ENCODE data around the gene GALNT7.

The GALNT7 gene

DNA sequence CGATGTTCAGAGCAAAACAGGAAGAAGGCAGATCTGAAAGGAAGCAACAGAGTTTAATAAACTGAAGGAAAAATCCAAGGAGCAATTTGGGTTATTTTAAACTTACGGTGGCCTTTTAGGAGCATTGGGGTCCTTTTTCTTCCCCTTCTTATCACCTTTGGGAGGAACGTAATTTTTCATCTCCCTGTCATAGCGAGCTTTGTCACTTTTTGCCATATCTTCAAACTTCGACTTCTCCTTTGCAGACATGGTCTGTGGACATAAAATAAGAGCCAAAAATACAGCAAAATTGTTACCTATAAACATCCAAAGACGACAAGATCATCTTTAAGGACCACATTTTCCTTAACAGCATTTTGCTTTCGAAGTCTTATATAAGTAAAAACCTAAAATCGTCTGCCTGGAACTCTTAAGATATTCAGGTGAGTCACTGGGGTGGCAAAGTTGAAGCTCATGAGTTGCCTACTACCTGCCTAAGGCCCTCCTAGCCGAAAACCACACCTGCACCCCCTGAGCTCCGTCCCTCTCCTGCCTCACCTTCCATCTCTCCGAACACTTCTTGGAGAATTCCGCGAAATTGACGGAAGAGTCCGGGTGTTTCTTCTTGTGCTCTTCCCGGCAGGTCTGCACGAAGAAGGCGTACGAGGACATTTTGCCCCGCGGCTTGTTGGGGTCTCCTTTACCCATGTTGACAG is 164.5 kb downstream of the GALNT7 start:
- TF ChIP-seq SP3 (tag by site-specific recombination; IDR thresholded peaks at IDR 0.05), result peak; percentile 42
- TF ChIP-seq, protein P1, sequence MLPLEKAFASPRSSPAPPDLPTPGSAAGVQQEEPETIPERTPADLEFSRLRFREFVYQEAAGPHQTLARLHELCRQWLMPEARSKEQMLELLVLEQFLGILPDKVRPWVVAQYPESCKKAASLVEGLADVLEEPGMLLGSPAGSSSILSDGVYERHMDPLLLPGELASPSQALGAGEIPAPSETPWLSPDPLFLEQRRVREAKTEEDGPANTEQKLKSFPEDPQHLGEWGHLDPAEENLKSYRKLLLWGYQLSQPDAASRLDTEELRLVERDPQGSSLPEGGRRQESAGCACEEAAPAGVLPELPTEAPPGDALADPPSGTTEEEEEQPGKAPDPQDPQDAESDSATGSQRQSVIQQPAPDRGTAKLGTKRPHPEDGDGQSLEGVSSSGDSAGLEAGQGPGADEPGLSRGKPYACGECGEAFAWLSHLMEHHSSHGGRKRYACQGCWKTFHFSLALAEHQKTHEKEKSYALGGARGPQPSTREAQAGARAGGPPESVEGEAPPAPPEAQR (tag by site-specific recombination; IDR thresholded peaks at IDR 0.05), result no peak
- TF ChIP-seq ZNF266 (tag by site-specific recombination; IDR thresholded peaks at IDR 0.05; ENCODE audit: low read depth), result no peak
- TF ChIP-seq, protein P2, sequence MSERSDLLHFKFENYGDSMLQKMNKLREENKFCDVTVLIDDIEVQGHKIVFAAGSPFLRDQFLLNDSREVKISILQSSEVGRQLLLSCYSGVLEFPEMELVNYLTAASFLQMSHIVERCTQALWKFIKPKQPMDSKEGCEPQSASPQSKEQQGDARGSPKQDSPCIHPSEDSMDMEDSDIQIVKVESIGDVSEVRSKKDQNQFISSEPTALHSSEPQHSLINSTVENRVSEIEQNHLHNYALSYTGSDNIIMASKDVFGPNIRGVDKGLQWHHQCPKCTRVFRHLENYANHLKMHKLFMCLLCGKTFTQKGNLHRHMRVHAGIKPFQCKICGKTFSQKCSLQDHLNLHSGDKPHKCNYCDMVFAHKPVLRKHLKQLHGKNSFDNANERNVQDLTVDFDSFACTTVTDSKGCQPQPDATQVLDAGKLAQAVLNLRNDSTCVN (tag by site-specific recombination; optimal IDR thresholded peaks at IDR 0.05), result peak; percentile 30
- TF ChIP-seq ZFP69B (tag by site-specific recombination; IDR thresholded peaks at IDR 0.05), result no peak
- H3K4me3 ChIP-seq (ENCODE audit: low read depth, low read length), result peak overlapping the region; percentile 99
- H3K9me3 ChIP-seq (ENCODE audit: control insufficient read depth, insufficient read depth, low read depth, low read length), result no peaks in the 10 kb centered on the region
- H3K36me3 ChIP-seq (ENCODE audit: control insufficient read depth in 2 of 2, insufficient read depth in 1 of 2, low read length in 2 of 2), result peaks cover 29 to 50% of the 10 kb centered on the region in 2 experiments
- H3K27ac ChIP-seq (ENCODE audit: extremely low read depth, low read depth, low read length), result peak overlapping the region; percentile 99
- CTCF ChIA-PET, result interaction anchor here (0.7 kb wide), 1 partner anchor 141 kb away, joined by 4 read pairs; no protein-coding TSS in a partner anchor
- POLR2A ChIA-PET, result interaction anchor here (0.9 to 4.5 kb wide), 6 partner anchors 11 to 158 kb away, joined by 6 to 246 read pairs (median 8); partner anchors contain the start of gene SAP30
- H3K4me1 ChIP-seq (ENCODE audit: control insufficient read depth, insufficient read depth, low read length), result peaks cover 12% of the 10 kb centered on the region

DNA sequence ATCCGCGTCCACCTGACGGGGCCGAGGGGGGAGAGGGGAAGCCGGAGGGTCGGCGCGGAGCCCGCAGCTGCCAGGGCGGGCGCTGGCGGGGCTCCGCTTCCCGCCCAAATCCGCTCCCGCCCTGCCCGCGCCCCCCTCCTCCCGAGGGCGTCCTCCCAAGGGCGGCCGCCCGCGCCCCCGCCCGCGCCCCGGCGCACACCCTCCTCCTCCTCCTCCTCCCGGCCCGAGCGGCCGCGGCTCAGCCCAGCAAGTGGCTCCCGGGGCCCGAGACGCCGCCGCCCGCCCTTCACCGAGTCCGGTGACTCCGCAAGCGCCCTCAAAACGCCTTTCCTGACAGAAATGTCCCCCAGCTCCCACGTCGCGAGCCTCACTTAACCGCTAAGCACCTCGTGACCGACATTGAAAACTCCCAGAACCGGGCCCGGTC is 165.1 kb downstream of the GALNT7 start:
- TF ChIP-seq ZNF843 (tag by site-specific recombination; IDR thresholded peaks at IDR 0.05) (no peak), ZNF585B (tag by site-specific recombination; IDR thresholded peaks at IDR 0.05) (no peak), ZNF239 (tag by site-specific recombination; IDR thresholded peaks at IDR 0.05) (no peak), GFI1B (tag by site-specific recombination; IDR thresholded peaks at IDR 0.05) (no peak), GLI4 (tag by site-specific recombination; IDR thresholded peaks at IDR 0.05) (no peak), ZFHX2 (tag by site-specific recombination; conservative IDR thresholded peaks at IDR 0.05) (peak; percentile 26; the same call in 1 of the 2 replicates), ZBTB8A (tag by site-specific recombination; IDR thresholded peaks at IDR 0.05) (peak; percentile 57), ZNF510 (tag by site-specific recombination; IDR thresholded peaks at IDR 0.05; ENCODE audit: insufficient replicate concordance) (no peak), HOXC10 (CRISPR knock-in tag; IDR thresholded peaks at IDR 0.05) (no peak), ZBTB20 (tag by site-specific recombination; IDR thresholded peaks at IDR 0.05) (0 out of 2 replicates have a peak, but pooled peaks have one; percentile 35)
- TF ChIP-seq, protein P3, sequence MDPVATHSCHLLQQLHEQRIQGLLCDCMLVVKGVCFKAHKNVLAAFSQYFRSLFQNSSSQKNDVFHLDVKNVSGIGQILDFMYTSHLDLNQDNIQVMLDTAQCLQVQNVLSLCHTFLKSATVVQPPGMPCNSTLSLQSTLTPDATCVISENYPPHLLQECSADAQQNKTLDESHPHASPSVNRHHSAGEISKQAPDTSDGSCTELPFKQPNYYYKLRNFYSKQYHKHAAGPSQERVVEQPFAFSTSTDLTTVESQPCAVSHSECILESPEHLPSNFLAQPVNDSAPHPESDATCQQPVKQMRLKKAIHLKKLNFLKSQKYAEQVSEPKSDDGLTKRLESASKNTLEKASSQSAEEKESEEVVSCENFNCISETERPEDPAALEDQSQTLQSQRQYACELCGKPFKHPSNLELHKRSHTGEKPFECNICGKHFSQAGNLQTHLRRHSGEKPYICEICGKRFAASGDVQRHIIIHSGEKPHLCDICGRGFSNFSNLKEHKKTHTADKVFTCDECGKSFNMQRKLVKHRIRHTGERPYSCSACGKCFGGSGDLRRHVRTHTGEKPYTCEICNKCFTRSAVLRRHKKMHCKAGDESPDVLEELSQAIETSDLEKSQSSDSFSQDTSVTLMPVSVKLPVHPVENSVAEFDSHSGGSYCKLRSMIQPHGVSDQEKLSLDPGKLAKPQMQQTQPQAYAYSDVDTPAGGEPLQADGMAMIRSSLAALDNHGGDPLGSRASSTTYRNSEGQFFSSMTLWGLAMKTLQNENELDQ (tag by site-specific recombination; IDR thresholded peaks at IDR 0.05; ENCODE audit: low read depth), result no peak
- TF ChIP-seq, protein P2 (tag by site-specific recombination; optimal IDR thresholded peaks at IDR 0.05), result peak; percentile 52
- TF ChIP-seq, protein P4, sequence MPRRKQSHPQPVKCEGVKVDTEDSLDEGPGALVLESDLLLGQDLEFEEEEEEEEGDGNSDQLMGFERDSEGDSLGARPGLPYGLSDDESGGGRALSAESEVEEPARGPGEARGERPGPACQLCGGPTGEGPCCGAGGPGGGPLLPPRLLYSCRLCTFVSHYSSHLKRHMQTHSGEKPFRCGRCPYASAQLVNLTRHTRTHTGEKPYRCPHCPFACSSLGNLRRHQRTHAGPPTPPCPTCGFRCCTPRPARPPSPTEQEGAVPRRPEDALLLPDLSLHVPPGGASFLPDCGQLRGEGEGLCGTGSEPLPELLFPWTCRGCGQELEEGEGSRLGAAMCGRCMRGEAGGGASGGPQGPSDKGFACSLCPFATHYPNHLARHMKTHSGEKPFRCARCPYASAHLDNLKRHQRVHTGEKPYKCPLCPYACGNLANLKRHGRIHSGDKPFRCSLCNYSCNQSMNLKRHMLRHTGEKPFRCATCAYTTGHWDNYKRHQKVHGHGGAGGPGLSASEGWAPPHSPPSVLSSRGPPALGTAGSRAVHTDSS (tag by site-specific recombination; IDR thresholded peaks at IDR 0.05), result peak; percentile 66
- TF ChIP-seq, protein P5, sequence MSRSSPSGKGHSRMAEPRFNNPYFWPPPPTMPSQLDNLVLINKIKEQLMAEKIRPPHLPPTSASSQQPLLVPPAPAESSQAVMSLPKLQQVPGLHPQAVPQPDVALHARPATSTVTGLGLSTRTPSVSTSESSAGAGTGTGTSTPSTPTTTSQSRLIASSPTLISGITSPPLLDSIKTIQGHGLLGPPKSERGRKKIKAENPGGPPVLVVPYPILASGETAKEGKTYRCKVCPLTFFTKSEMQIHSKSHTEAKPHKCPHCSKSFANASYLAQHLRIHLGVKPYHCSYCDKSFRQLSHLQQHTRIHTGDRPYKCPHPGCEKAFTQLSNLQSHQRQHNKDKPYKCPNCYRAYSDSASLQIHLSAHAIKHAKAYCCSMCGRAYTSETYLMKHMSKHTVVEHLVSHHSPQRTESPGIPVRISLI (tag by site-specific recombination; IDR thresholded peaks at IDR 0.05), result no peak
- Histone ChIP-seq H3K27ac (ENCODE audit: extremely low read depth, low read depth, low read length) (peak overlapping the region; percentile 99), H3K36me3 (ENCODE audit: control insufficient read depth in 2 of 2, insufficient read depth in 1 of 2, low read length in 2 of 2) (peaks cover 23 to 45% of the 10 kb centered on the region in 2 experiments), H3K9me3 (ENCODE audit: control insufficient read depth, insufficient read depth, low read depth, low read length) (no peaks in the 10 kb centered on the region), H3K4me3 (ENCODE audit: low read depth, low read length) (peak overlapping the region; percentile 99), H3K4me1 (ENCODE audit: control insufficient read depth, insufficient read depth, low read length) (peaks cover 12% of the 10 kb centered on the region)
- CTCF ChIA-PET, result no interaction called here
- POLR2A ChIA-PET, result interaction anchor here (0.9 to 4.5 kb wide), 18 partner anchors 8 to 320 kb away, joined by 3 to 246 read pairs (median 6); partner anchors contain the start of gene SAP30
